Erythroblast (primary cell): ENCODE data around the gene DCBLD1.
"Not testable (repeated sequence)": the region's sequence is repeated elsewhere in the genome, so short reads cannot be mapped to it uniquely, and the experiment has no call there.

Source experiments
- DNase-seq, 2 experiments: peaks; one replicate each; lab custom pipeline; 2025; lab: John Stamatoyannopoulos, UW
- GATA1 ChIP-seq: IDR thresholded peaks from 2 replicates; pipeline ENCODE4 v1.6.1; 2011; ENCODE audit warnings: low read depth, mild to moderate bottlenecking, control low read depth, low read length, moderate library complexity
- POLR2A ChIP-seq: IDR thresholded peaks from 2 replicates; pipeline ENCODE4 v1.6.1; 2011; ENCODE audit warnings: mild to moderate bottlenecking, low read length

The DCBLD1 gene

GRCh38 chr6:117482240-117483003 is at the start of gene DCBLD1:
TSS of gene DCBLD1 (plus strand) at chr6:117482674. CDS start at chr6:117482782, 108 bp downstream.
- peak; percentile 70 to 72 for DNase-seq
- TF ChIP-seq POLR2A (no peak), GATA1 (no peak)

- TF ChIP-seq GATA1 (no peak), POLR2A (no peak)
- DNase-seq: no peak
Measured at GRCh38 chr6:117440706-117441525, 41.6 kb upstream of the DCBLD1 start.

GRCh38 chr6:117441824-117442264 is 40.6 kb upstream of the DCBLD1 start:
- no peak for DNase-seq
- TF ChIP-seq GATA1 (no peak), POLR2A (no peak)

GRCh38 chr6:117442313-117442712 is 40.2 kb upstream of the DCBLD1 start:
- not testable (repeated sequence) for DNase-seq

- TF ChIP-seq POLR2A (no peak), GATA1 (no peak)
- no peak for DNase-seq
Measured at GRCh38 chr6:117444600-117444999, 37.9 kb upstream of the DCBLD1 start.

GRCh38 chr6:117446861-117447260 is 35.6 kb upstream of the DCBLD1 start:
- DNase-seq: no peak
- no peak for TF ChIP-seq GATA1
- no peak for TF ChIP-seq POLR2A

- TF ChIP-seq GATA1 (no peak), POLR2A (no peak)
- DNase-seq: no peak
Measured at GRCh38 chr6:117448011-117448410, 34.5 kb upstream of the DCBLD1 start.

- TF ChIP-seq GATA1 (no peak), POLR2A (no peak)
- no peak for DNase-seq
Measured at GRCh38 chr6:117448732-117449485, 33.6 kb upstream of the DCBLD1 start.

GRCh38 chr6:117449549-117450439 is 32.7 kb upstream of the DCBLD1 start:
- peak; percentile 58 to 74 for DNase-seq

GRCh38 chr6:117451671-117452070 is 30.8 kb upstream of the DCBLD1 start:
- TF ChIP-seq GATA1 (no peak), POLR2A (no peak)
- DNase-seq: no peak

More at GRCh38 chr6:117449549-117450439, 32.7 kb upstream of the DCBLD1 start:
- TF ChIP-seq GATA1 (no peak), POLR2A (no peak)

GRCh38 chr6:117456250-117456649 is 26.2 kb upstream of the DCBLD1 start:
- no peak for DNase-seq
- TF ChIP-seq GATA1: no peak
- no peak for TF ChIP-seq POLR2A

- DNase-seq: no peak
- TF ChIP-seq POLR2A (no peak), GATA1 (no peak)
Measured at GRCh38 chr6:117456998-117457397, 25.5 kb upstream of the DCBLD1 start.
